Thyroid gland (tissue), 4 donors: ENCODE results near the gene AIG1.

Source experiments
- POLR2A ChIP-seq, 2 donors: fragments of 450-650 bp; IDR thresholded peaks; one replicate each; pipeline ENCODE4 v1.6.1; 2017; ENCODE audit warnings: antibody characterized with exemption in 2 of 2, mild to moderate bottlenecking in 2 of 2, moderate library complexity in 1 of 2
- TF ChIP-seq, protein P1 (sequence below), 6 experiments: fragments of 200-600 bp in 3 of 6; fragments of 450-650 bp in 3 of 6; sonication (generic) in 3 of 6; IDR thresholded peaks; one replicate each; pipeline ENCODE4 v1.5.1; 2016 to 2019; ENCODE audit warnings: antibody characterized with exemption in 6 of 6, mild to moderate bottlenecking in 2 of 6, inconsistent platforms in 1 of 6, moderate library complexity in 1 of 6

DNA sequence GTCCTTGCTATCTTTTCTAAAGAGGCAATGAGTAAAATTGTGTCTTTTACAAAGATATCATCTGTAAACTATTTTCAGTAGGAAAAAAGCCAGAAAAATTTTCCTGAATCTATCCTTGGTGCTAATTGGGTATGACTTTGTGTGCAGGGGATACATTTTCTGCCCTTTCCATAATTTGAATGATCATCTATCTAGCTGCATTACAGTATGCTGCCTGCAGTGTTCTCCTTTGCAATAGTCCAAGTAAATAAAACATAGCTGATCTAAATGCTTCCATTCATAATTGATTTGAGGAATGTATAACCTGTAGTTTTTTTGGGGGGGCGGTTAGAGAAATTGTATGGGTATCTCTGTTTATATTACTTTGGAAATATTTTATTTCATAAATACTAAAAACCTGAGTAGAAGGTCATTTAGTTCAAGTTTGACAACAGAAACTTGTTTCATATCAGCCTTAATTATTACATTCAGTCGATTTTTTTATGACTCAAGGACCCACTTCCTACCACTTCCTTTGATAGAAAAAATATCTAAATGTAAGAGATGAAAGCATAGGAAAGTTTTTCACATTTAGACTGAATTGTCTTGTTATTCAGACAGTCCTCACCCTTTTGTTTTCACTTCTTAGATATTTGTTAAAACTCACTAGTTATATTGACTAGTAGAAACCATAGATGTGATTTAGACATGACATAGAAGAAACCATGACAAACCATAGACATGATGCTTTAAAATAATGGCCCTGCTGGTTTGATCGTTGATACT lies 75.3 kb downstream of the AIG1 start:
- no peak for TF ChIP-seq POLR2A (IDR thresholded peaks at IDR 0.05)
- TF ChIP-seq, protein P1, sequence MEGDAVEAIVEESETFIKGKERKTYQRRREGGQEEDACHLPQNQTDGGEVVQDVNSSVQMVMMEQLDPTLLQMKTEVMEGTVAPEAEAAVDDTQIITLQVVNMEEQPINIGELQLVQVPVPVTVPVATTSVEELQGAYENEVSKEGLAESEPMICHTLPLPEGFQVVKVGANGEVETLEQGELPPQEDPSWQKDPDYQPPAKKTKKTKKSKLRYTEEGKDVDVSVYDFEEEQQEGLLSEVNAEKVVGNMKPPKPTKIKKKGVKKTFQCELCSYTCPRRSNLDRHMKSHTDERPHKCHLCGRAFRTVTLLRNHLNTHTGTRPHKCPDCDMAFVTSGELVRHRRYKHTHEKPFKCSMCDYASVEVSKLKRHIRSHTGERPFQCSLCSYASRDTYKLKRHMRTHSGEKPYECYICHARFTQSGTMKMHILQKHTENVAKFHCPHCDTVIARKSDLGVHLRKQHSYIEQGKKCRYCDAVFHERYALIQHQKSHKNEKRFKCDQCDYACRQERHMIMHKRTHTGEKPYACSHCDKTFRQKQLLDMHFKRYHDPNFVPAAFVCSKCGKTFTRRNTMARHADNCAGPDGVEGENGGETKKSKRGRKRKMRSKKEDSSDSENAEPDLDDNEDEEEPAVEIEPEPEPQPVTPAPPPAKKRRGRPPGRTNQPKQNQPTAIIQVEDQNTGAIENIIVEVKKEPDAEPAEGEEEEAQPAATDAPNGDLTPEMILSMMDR (IDR thresholded peaks at IDR 0.05): no peak
